Osteoblast (primary cell): ENCODE measurements around the gene ZSWIM5. TPM values are rescaled to one million over a fixed set of nuclear protein-coding genes. Genes with fewer than 3 reads are reported as not detected.
A peak's percentile ranks its signal among the peaks of the same experiment; 100 is the strongest.
"Not testable (repeated sequence)": the region's sequence is repeated elsewhere in the genome, so short reads cannot be mapped to it uniquely, and the experiment has no call there.

Experiments
- DNase-seq: peaks from one replicate; pipeline ENCODE4 v3.0.0; 2011; ENCODE audit warnings: low spot score, mixed read lengths; ENCODE audit not compliant: insufficient read length; ENCODE audit errors: missing footprints
- H2AFZ ChIP-seq: 2 replicates; pipeline ENCODE4 v1.6.0; 2011; ENCODE audit warnings: mild to moderate bottlenecking, low read length
- H3K27ac ChIP-seq: 2 replicates; pipeline ENCODE4 v1.5.1; 2011; ENCODE audit warnings: mild to moderate bottlenecking, low read depth, low read length, moderate library complexity
- H3K27me3 ChIP-seq: 2 replicates; pipeline ENCODE4 v1.6.0; 2012; ENCODE audit warnings: mild to moderate bottlenecking, control low read depth, inconsistent platforms, low read length, moderate library complexity; ENCODE audit not compliant: insufficient read depth
- H3K36me3 ChIP-seq: 2 replicates; pipeline ENCODE4 v1.5.1; 2011; ENCODE audit warnings: mild to moderate bottlenecking, low read length, control low read depth, moderate library complexity; ENCODE audit not compliant: insufficient read depth
- H3K4me1 ChIP-seq: 2 replicates; pipeline ENCODE4 v1.5.1; 2011; ENCODE audit warnings: mild to moderate bottlenecking, low read length, control low read depth, moderate library complexity; ENCODE audit not compliant: insufficient read depth
- H3K4me2 ChIP-seq: 2 replicates; pipeline ENCODE4 v1.6.0; 2011; ENCODE audit warnings: mild to moderate bottlenecking, low read length; ENCODE audit not compliant: insufficient read depth
- H3K4me3 ChIP-seq: fragments of 200-600 bp; sonication (generic); 3 replicates; pipeline ENCODE4 v1.5.1; 2012; ENCODE audit warnings: mild to moderate bottlenecking, low read length, inconsistent platforms; ENCODE audit not compliant: insufficient read depth
- H3K79me2 ChIP-seq: 2 replicates; pipeline ENCODE4 v1.6.0; 2012; ENCODE audit warnings: mild to moderate bottlenecking, low read length, control low read depth, inconsistent platforms; ENCODE audit not compliant: insufficient read depth
- H3K9me3 ChIP-seq: 2 replicates; pipeline ENCODE4 v1.5.1; 2011; ENCODE audit warnings: low read depth, low read length, control low read depth
- H4K20me1 ChIP-seq: 2 replicates; pipeline ENCODE4 v1.6.0; 2012; ENCODE audit warnings: mild to moderate bottlenecking, low read length, control low read depth; ENCODE audit not compliant: insufficient read depth
- total RNA-seq: library from RNA; depleted of rRNA; stranded (reverse); fragments of >200 nt; gene quantifications from 2 replicates; pipeline ENCODE4 v1.2.3, GENCODE V29; 2012
- TF ChIP-seq, protein P1 (sequence below): IDR thresholded peaks from 2 replicates; pipeline ENCODE4 v1.5.1; 2011; ENCODE audit warnings: mild to moderate bottlenecking, low read depth, low read length, moderate library complexity; ENCODE audit errors: extremely low read depth

ZSWIM5 gene
- total RNA-seq, 1 donor = 0.36 TPM

DNA sequence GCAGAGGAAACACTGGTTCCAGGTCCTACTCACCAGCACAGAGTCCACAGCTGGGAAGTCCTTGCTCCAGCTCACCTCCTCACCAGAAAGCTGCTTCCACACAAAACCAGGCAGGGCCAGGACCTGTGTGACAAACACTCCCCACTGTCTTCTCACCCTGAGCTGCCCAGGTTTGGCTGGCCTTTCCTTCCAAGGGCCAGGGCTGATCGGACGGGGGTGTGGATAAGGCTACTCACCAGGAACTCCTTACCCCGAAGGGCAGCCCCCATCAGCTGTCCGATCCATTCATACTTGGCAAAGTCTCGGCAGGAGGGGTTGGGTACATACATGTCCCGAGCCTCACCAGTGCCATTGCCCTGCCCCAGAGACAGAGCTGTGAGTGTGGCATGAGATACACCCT is 200.6 kb downstream of the ZSWIM5 start:
- Histone ChIP-seq H4K20me1 (peaks cover 7% of the 10 kb centered on the region), H3K36me3 (peaks cover 67% of the 10 kb centered on the region), H3K4me3 (no peak overlapping the region), H2AFZ (no peak overlapping the region), H3K79me2 (peaks cover 18% of the 10 kb centered on the region), H3K27ac (no peak overlapping the region), H3K27me3 (no peaks in the 10 kb centered on the region), H3K9me3 (no peaks in the 10 kb centered on the region), H3K4me1 (peaks cover 6% of the 10 kb centered on the region), H3K4me2 (no peak overlapping the region)
- TF ChIP-seq, protein P1, sequence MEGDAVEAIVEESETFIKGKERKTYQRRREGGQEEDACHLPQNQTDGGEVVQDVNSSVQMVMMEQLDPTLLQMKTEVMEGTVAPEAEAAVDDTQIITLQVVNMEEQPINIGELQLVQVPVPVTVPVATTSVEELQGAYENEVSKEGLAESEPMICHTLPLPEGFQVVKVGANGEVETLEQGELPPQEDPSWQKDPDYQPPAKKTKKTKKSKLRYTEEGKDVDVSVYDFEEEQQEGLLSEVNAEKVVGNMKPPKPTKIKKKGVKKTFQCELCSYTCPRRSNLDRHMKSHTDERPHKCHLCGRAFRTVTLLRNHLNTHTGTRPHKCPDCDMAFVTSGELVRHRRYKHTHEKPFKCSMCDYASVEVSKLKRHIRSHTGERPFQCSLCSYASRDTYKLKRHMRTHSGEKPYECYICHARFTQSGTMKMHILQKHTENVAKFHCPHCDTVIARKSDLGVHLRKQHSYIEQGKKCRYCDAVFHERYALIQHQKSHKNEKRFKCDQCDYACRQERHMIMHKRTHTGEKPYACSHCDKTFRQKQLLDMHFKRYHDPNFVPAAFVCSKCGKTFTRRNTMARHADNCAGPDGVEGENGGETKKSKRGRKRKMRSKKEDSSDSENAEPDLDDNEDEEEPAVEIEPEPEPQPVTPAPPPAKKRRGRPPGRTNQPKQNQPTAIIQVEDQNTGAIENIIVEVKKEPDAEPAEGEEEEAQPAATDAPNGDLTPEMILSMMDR = no peak
- DNase-seq = peak; percentile 8

DNA sequence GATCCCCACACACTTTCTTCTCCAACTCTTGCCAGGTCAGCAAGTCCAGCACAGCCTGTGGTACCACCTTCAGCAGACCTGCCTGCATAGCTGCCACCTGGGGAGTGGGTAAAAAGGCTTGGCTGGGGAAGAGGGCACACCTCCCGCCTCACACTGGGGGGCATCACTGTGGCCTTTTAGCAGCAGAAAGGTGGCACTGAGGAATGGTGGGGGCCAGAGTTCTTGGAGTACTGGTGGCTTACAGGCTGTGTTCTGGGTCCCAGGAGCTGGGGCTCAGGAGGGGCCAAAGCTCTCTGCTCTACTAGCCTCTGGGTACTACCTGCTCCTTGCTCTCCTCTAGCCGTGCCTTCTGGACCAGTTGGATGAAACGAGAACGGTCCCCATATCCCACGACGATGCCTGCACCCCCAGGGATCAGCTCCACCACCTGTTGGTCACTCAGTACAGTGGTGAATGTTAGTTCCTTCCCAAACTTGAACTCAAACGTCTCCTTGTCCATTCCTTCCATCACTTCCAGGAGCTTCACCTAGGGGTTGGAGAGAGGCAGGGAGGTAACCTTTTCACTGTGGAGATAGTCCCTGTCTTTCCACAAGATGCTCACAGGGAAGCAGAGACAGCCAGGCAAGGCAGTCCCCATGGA is 202.0 kb downstream of the ZSWIM5 start:
- DNase-seq = peak; percentile 31
- H3K4me2 ChIP-seq = no peak overlapping the region
- H3K4me3 ChIP-seq = no peak overlapping the region
- TF ChIP-seq, protein P1 = no peak
- H4K20me1 ChIP-seq = no peaks in the 10 kb centered on the region
- no peaks in the 10 kb centered on the region for H3K4me1 ChIP-seq
- no peak overlapping the region for H2AFZ ChIP-seq
- no peak overlapping the region for H3K27ac ChIP-seq
- peaks cover 5% of the 10 kb centered on the region for H3K79me2 ChIP-seq
- peaks cover 67% of the 10 kb centered on the region for H3K36me3 ChIP-seq
- H3K9me3 ChIP-seq = no peaks in the 10 kb centered on the region
- H3K27me3 ChIP-seq = no peaks in the 10 kb centered on the region

DNA sequence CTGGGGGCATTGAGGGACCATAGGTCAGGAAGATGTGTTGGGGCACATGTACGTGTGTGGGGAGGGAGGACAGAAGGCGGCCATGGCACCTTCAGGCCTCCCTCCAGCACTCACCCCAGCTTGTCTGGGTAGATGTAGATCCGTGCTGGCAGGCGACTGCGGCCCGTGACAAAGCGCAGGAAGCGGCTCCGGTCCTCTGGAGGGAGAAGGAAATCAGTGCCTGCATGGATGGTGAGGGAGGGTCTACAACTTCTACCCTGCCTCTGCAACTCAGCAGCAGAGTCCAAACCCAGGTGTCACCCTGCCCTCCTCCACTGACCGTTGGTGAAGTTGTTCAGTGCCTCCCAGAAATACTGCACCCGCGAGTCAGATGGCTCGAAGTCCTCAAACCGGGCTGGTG is 202.7 kb downstream of the ZSWIM5 start:
- peak; percentile 74 for DNase-seq
- TF ChIP-seq, protein P1 = no peak
- no peak overlapping the region for H3K27ac ChIP-seq
- H3K79me2 ChIP-seq = no peaks in the 10 kb centered on the region
- no peaks in the 10 kb centered on the region for H3K27me3 ChIP-seq
- no peaks in the 10 kb centered on the region for H3K9me3 ChIP-seq
- no peak overlapping the region for H2AFZ ChIP-seq
- H4K20me1 ChIP-seq = no peaks in the 10 kb centered on the region
- H3K36me3 ChIP-seq = peaks cover 61% of the 10 kb centered on the region
- H3K4me3 ChIP-seq = no peak overlapping the region
- H3K4me2 ChIP-seq = no peak overlapping the region
- H3K4me1 ChIP-seq = no peaks in the 10 kb centered on the region

DNA sequence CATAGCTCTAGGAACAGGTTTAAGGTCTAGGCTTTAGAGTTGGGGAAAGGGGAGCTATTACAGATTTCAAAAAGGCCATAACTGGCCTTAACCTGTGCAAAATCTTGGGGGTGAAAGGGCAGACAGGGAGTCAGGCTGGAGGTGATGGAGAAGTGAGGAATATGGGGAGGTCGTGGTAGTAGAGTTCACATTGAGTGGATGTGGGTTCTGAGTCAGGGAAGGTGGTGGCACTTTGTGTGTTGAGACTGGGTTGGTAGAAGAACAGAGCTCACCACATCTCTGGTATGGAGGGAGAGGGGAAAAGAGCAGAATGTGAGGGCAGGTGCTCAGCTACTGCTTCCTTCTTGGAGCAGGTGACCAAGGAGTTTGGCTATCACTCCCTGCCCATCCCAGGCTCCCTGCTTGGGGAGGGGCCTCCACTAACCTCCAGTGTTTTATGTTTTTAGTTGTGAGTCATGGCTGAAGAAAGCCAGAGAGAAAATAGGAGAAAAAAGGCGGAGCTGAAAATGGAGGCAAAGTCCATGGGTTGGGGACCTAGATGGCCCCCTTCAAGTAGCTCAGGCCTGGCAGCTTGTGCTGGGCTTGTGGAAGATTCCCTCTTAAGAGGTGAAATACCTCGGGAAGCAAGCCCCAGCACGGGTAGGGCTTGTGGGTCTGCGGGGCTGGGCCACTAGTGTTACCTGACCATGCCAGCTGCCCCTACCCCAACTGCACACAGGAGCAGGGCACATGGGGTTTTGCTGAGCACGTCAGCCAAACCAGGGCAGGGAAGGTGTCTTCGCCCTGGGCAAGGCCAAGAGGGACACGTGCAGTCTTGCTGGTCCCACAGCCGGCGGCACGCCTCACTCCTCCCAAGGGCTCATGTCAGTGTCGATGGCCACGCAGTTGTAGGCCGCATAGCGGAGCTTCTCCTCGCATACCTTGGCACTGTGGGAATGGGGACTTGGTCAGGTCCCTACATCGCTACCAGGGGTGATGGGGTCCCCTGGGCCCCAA is 203.5 kb downstream of the ZSWIM5 start:
- Histone ChIP-seq H3K27ac (no peak overlapping the region), H4K20me1 (no peaks in the 10 kb centered on the region), H2AFZ (no peak overlapping the region), H3K36me3 (peaks cover 53% of the 10 kb centered on the region), H3K4me1 (no peaks in the 10 kb centered on the region), H3K4me3 (no peak overlapping the region), H3K9me3 (no peaks in the 10 kb centered on the region), H3K4me2 (no peak overlapping the region), H3K27me3 (no peaks in the 10 kb centered on the region), H3K79me2 (no peaks in the 10 kb centered on the region)
- TF ChIP-seq, protein P1 = no peak
- DNase-seq = peak; percentile 61

DNA sequence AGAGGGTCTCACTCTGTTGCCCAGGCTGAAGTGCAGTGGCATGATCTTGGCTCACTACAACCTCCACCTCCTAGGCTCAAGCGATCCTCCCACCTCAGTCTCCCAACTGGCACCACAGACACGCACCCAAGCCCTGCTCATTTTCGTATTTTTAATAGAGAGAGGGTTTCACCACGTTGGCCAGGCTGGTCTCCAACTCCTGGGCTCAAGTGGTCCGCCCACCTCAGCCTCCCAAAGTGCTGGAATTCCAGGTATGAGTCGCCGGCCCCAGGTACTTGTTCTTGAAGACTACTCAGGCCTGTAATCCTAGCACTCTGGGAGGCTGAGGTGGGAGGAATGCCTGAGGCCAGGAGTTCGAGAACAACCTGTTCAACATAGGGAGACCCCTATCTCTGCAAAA is 204.8 kb downstream of the ZSWIM5 start:
- not testable (repeated sequence) for H3K9me3 ChIP-seq, H4K20me1 ChIP-seq, H3K79me2 ChIP-seq, DNase-seq, H2AFZ ChIP-seq, H3K4me3 ChIP-seq, H3K27me3 ChIP-seq, H3K27ac ChIP-seq, H3K4me2 ChIP-seq, H3K4me1 ChIP-seq
- peaks cover 40% of the 10 kb centered on the region for H3K36me3 ChIP-seq
